ENCODE data around the gene FBXL16.
A peak's percentile ranks its signal among the peaks of the same experiment; 100 is the strongest.
"Not testable (repeated sequence)": the region's sequence is repeated elsewhere in the genome, so short reads cannot be mapped to it uniquely, and the experiment has no call there.

The FBXL16 gene

DNA sequence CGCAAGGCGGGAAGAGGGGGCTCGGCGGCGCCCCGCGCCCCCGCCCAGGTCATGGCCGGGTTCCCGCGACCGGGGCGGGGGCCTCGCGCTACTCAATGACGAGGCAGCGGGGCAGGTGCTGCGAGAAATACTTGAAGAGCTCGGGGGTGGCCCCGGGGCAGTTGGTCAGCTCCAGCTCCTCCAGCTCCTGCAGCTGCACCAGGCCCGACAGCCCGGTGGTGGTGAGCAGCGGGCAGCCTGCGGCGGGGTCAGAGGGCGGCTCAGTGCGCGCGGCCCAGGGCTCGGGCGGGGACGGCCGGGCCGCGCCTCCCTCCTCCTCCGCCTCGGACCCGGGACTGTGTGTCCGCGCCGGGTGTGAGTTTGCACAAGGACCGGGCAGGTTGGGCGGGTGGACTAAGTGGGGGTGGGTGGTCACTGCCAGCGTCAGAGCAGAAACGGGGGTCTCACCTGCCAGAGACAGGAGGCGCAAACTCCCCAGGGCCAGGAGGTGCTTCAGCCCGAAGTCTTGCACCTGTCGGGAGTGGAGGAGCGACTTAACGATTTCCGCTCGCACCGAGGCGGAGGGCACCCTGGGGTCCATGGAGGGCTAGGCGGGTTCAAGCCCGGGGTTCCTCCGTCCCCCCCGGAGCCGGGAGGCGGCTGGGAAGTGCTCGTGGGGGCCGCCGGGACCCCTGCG, 11.3 kb downstream of the FBXL16 start:
- Mint-ChIP-seq H3K27ac (no peak overlapping the region), H3K9me3 (peaks cover 5% of the 10 kb centered on the region), H3K4me1 (peaks cover 41% of the 10 kb centered on the region), H3K36me3 (no peaks in the 10 kb centered on the region), H3K27me3 (peaks cover 41% of the 10 kb centered on the region), H3K4me3 (peak overlapping the region; percentile 67)
- no peak for ATAC-seq

DNA sequence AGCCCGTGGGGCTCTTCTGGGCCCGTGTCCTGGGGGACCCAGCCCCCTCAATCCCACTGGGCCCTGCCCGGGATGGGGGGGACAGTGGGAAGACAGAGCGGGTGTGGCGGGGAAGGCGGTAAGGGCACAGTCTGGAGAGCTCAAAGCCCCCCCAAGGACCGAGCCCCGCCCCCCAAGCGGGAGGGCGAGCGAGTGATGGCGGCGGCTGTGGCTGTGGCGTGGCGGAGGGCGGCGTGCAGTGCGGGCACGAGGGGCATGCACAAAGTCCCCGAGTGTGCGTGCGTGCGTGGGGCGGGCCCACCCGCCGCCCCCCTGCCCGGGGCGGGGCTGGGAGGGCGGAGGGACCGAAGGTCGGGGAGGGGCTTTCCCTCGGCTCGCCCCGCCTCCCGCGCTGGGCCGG, 11.8 kb downstream of the FBXL16 start:
- Mint-ChIP-seq H3K27me3 (peaks cover 38% of the 10 kb centered on the region), H3K27ac (no peak overlapping the region), H3K4me3 (peak overlapping the region; percentile 69), H3K36me3 (no peaks in the 10 kb centered on the region), H3K9me3 (peaks cover 5% of the 10 kb centered on the region), H3K4me1 (peaks cover 44% of the 10 kb centered on the region)
- peak; percentile 3 for ATAC-seq

DNA sequence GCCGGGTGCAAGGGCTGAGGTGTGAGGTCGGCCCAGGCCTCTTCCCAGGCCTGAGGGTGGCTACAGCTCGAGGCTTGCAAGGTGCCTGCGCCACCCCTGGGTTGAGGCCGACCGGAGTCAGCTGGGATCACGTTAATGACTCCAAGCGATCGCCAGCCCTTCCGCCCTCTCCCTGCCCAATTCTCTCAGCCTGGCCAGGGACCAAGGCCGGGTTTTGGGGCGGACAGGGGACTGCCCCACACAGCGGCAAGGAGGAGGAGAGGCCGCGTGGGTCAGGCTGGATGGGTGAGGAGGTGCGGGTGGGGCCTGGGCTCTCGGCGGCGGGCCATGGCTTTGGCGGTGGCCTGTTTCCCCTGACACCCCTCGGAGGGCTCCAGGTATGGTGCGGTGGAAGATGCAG, 12.2 kb downstream of the FBXL16 start:
- Mint-ChIP-seq H3K36me3 (no peaks in the 10 kb centered on the region), H3K4me3 (peak overlapping the region; percentile 69), H3K4me1 (peaks cover 48% of the 10 kb centered on the region), H3K27me3 (peaks cover 34% of the 10 kb centered on the region), H3K9me3 (peaks cover 5% of the 10 kb centered on the region), H3K27ac (no peak overlapping the region)
- no peak for ATAC-seq

- H3K36me3 Mint-ChIP-seq: no peaks in the 10 kb centered on the region
- peaks cover 49% of the 10 kb centered on the region for H3K4me1 Mint-ChIP-seq
- peaks cover 31% of the 10 kb centered on the region for H3K27me3 Mint-ChIP-seq
- H3K4me3 Mint-ChIP-seq: no peak overlapping the region
- ATAC-seq: no peak
- peaks cover 5% of the 10 kb centered on the region for H3K9me3 Mint-ChIP-seq
- no peak overlapping the region for H3K27ac Mint-ChIP-seq
Observed at GRCh38 chr16:692356-693108, 13.1 kb downstream of the FBXL16 start.

- Mint-ChIP-seq H3K27ac (peak overlapping the region; percentile 90), H3K4me1 (peaks cover 48% of the 10 kb centered on the region), H3K4me3 (peak overlapping the region; percentile 64), H3K27me3 (peaks cover 20% of the 10 kb centered on the region)
- H3K36me3 Mint-ChIP-seq, ATAC-seq, H3K9me3 Mint-ChIP-seq: not testable (repeated sequence)
Observed at GRCh38 chr16:691242-691641, 14.4 kb downstream of the FBXL16 start.

- H3K27me3 Mint-ChIP-seq: peaks cover 11% of the 10 kb centered on the region
- peak overlapping the region; percentile 90 for H3K27ac Mint-ChIP-seq
- H3K4me1 Mint-ChIP-seq: peaks cover 43% of the 10 kb centered on the region
- H3K4me3 Mint-ChIP-seq: peak overlapping the region; percentile 89
- ATAC-seq: no peak
- H3K36me3 Mint-ChIP-seq: peaks cover 7% of the 10 kb centered on the region
- peaks cover 5% of the 10 kb centered on the region for H3K9me3 Mint-ChIP-seq
Observed at GRCh38 chr16:689175-689897, 16.3 kb downstream of the FBXL16 start.

DNA sequence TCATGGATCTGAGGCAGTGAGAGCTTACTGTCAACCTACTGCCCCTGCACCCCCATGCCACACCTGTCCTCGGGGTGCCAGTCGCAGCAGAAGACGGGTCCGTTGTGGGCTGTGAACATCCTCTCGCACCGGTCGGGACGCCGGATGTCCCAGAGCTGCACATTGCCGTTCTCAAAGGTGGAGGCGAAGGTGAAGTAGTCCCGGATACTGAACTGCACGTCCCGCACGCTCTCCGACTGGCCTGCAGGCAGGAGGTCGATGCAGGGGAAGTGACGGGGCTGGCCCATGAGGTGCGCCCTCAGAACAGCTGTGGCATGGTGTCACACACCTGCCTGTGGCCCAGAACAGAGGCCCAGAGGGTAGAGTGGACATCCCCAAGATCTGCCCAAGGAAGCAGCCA, 18.1 kb downstream of the FBXL16 start:
- no peak for ATAC-seq
- Mint-ChIP-seq H3K4me3 (no peak overlapping the region), H3K4me1 (peaks cover 48% of the 10 kb centered on the region), H3K9me3 (peaks cover 5% of the 10 kb centered on the region), H3K27me3 (no peaks in the 10 kb centered on the region), H3K27ac (no peak overlapping the region), H3K36me3 (peaks cover 14% of the 10 kb centered on the region)

DNA sequence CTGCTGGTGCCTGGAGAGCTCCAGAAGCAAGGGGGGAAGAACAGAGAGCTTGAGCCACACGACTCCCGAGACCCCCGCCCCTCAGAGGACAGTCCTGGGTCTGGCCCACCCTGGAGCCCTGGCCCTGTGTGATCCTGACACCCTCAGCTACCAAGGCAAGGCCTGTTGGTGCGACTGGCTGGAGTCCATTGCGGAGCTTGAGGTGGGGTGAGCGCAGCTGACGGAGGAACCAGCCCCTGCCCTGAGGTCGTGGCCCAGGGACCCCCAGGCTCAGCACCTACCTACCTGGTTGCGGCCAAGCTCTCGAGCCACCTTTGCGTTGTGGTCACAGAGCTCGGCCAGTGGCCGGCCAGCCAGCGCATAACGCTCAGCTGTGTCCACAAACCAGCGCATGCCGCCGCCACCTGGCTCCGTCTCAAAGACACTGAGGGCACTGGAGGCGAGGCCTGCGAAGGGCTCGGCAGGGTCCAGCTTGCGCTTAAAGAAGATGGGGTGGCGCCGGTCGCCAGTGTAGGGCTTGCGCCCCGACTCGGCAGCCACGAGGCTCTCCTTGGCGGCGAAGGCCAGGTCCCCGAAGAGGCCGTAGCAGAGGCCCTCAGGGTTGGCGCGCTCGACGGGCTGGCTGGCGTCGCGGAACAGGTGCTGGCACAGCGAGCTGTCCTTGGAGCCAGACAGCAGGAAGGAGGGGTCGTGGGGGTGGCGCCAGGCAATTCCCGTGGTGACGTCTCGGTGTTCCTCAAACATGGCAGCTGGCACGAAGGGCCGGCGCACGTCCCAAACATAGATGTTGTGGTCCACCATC, 18.9 kb downstream of the FBXL16 start:
- no peak for ATAC-seq
- peaks cover 55% of the 10 kb centered on the region for H3K4me1 Mint-ChIP-seq
- H3K4me3 Mint-ChIP-seq: no peak overlapping the region
- H3K27ac Mint-ChIP-seq: no peak overlapping the region
- peaks cover 5% of the 10 kb centered on the region for H3K9me3 Mint-ChIP-seq
- H3K36me3 Mint-ChIP-seq: peaks cover 22% of the 10 kb centered on the region
- no peaks in the 10 kb centered on the region for H3K27me3 Mint-ChIP-seq

DNA sequence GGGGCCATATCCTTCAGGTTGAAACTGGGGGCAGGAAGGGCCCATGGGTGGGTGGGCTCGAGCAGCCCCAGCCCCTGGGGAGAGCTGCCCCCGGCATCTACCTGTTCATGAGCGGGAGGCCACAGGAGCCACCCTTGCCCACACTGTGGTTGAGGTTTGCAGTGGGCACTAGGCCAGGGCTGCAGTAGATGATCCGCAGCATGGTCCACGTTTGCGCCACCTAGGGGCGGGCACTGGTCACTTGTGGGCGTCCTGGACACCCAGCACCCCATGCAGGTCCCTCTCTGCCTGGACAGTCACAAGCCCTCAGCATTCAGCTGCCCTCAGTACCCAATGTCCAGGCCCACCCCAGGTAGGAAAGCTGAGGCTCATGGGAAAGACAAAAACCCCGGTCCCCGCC, 19.6 kb downstream of the FBXL16 start:
- H3K9me3 Mint-ChIP-seq: peaks cover 2% of the 10 kb centered on the region
- no peaks in the 10 kb centered on the region for H3K27me3 Mint-ChIP-seq
- peaks cover 25% of the 10 kb centered on the region for H3K36me3 Mint-ChIP-seq
- H3K27ac Mint-ChIP-seq: no peak overlapping the region
- peaks cover 58% of the 10 kb centered on the region for H3K4me1 Mint-ChIP-seq
- ATAC-seq: no peak
- H3K4me3 Mint-ChIP-seq: peak overlapping the region; percentile 39

DNA sequence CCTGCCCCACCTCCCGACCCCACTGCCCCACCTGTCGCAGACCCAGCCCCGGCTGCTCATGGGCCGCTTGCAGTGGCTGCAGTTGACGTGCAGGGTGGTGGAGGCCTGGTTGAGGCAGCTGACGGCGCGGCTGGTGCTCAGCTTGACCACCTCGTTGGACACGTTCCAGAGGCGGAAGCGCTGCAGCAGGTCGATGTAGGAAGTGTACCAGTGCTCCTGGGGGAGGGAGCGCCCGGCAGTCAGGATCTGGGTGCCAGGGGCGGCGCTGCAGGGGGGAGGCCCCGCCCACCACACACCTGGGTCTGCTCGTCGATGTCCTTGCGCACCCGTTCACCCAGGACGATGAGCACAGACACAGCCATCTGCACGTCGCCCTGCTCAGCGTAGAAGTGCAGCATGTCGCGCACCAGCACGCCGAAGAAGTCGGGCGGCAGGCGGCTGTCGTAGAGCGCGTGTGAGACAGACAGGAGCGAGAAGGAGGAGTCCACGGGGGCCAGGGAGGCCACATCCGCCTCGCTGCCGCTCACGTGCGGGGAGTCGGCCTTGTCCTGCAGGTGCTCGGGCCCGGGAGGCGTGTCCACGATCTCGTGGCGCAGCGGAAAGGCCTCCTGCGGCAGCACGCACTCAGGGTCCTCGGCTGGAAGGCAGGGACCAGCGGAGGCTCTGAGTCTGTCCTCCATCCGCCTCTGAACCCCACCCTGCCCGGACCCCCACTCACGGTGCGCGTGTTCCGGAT, 20.5 kb downstream of the FBXL16 start:
- Mint-ChIP-seq H3K36me3 (peaks cover 25% of the 10 kb centered on the region), H3K27ac (peak overlapping the region; percentile 81), H3K27me3 (no peaks in the 10 kb centered on the region), H3K4me1 (peaks cover 51% of the 10 kb centered on the region), H3K4me3 (no peak overlapping the region), H3K9me3 (no peaks in the 10 kb centered on the region)
- no peak for ATAC-seq

GRCh38 chr16:684071-684794, 21.4 kb downstream of the FBXL16 start, which contains the start of gene JMJD8:
JMJD8 (minus strand) TSS chr16:684334; CDS start chr16:684319, 15 bp downstream.
- Mint-ChIP-seq H3K9me3 (no peaks in the 10 kb centered on the region), H3K4me1 (peaks cover 52% of the 10 kb centered on the region), H3K27ac (peak within 1 kb of the TSS; percentile 81), H3K36me3 (peaks cover 25% of the 10 kb centered on the region), H3K4me3 (peak within 1 kb of the TSS; percentile 85), H3K27me3 (no peaks in the 10 kb centered on the region)
- peak; percentile 86 for ATAC-seq

- no peak for ATAC-seq
- Mint-ChIP-seq H3K27me3 (no peaks in the 10 kb centered on the region), H3K4me3 (peak overlapping the region; percentile 84), H3K9me3 (no peaks in the 10 kb centered on the region), H3K36me3 (peaks cover 25% of the 10 kb centered on the region), H3K4me1 (peaks cover 51% of the 10 kb centered on the region), H3K27ac (peak overlapping the region; percentile 81)
Observed at GRCh38 chr16:683396-684070, 22.1 kb downstream of the FBXL16 start.
